HEK293 (cell line): ENCODE measurements around the gene SMOC1.

Source experiments
- BCL11B ChIP-seq: fragments of 450-650 bp; formaldehyde crosslinking; IDR thresholded peaks from 2 replicates; pipeline ENCODE4 v1.5.1; 2016; ENCODE audit warnings: low read depth, missing biosample characterization, missing genetic modification characterization
- EGR2 ChIP-seq: fragments of 450-650 bp; formaldehyde crosslinking; IDR thresholded peaks from 2 replicates; pipeline ENCODE4 v1.5.1; 2016; ENCODE audit warnings: low read depth, missing biosample characterization, missing genetic modification characterization
- GFI1B ChIP-seq: fragments of 450-650 bp; formaldehyde crosslinking; IDR thresholded peaks from 2 replicates; pipeline ENCODE4 v1.5.1; 2016; ENCODE audit warnings: missing biosample characterization, missing genetic modification characterization
- HOXA7 ChIP-seq: sonication (generic); formaldehyde crosslinking; IDR thresholded peaks from 2 replicates; pipeline ENCODE4 v1.8.1; 2022; ENCODE audit warnings: missing genetic modification reagents, borderline replicate concordance
- HOXC10 ChIP-seq: sonication (generic); formaldehyde crosslinking; IDR thresholded peaks from 2 replicates; pipeline ENCODE4 v1.8.1; 2023; ENCODE audit warnings: mild to moderate bottlenecking, missing genetic modification reagents
- HOXD13 ChIP-seq: sonication (generic); formaldehyde crosslinking; IDR thresholded peaks from 2 replicates; pipeline ENCODE4 v1.8.0; 2022; ENCODE audit warnings: missing genetic modification reagents, borderline replicate concordance
- KLF8 ChIP-seq: fragments of 450-650 bp; formaldehyde crosslinking; IDR thresholded peaks from 2 replicates; pipeline ENCODE4 v1.5.1; 2016; ENCODE audit warnings: missing biosample characterization, missing genetic modification characterization
- PATZ1 ChIP-seq: fragments of 450-650 bp; formaldehyde crosslinking; IDR thresholded peaks from 2 replicates; pipeline ENCODE4 v1.5.1; 2016; ENCODE audit warnings: missing biosample characterization, missing genetic modification characterization
- PBX3 ChIP-seq: sonication (generic); formaldehyde crosslinking; IDR thresholded peaks from 2 replicates; pipeline ENCODE4 v1.8.1; 2022; ENCODE audit warnings: mild to moderate bottlenecking, moderate library complexity, missing genetic modification reagents
- PRDM1 ChIP-seq: fragments of 450-650 bp; formaldehyde crosslinking; IDR thresholded peaks from 2 replicates; pipeline ENCODE4; 2016; ENCODE audit warnings: missing biosample characterization, missing genetic modification characterization
- RBAK ChIP-seq: fragments of 450-650 bp; formaldehyde crosslinking; IDR thresholded peaks from 2 replicates; pipeline ENCODE4 v1.5.1; 2016; ENCODE audit warnings: missing biosample characterization, missing genetic modification characterization
- SP3 ChIP-seq: fragments of 450-650 bp; formaldehyde crosslinking; IDR thresholded peaks from 2 replicates; pipeline ENCODE4 v1.5.1; 2016; ENCODE audit warnings: missing biosample characterization, missing genetic modification characterization
- SP7 ChIP-seq: fragments of 450-650 bp; formaldehyde crosslinking; IDR thresholded peaks from 2 replicates; pipeline ENCODE4 v1.5.1; 2016; ENCODE audit warnings: missing biosample characterization, missing genetic modification characterization
- WT1 ChIP-seq: fragments of 450-650 bp; formaldehyde crosslinking; IDR thresholded peaks from 2 replicates; pipeline ENCODE4 v1.5.1; 2016; ENCODE audit warnings: missing biosample characterization, missing genetic modification characterization
- ZBTB21 ChIP-seq: fragments of 450-650 bp; formaldehyde crosslinking; IDR thresholded peaks from 2 replicates; pipeline ENCODE4 v1.5.1; 2017; ENCODE audit warnings: missing biosample characterization, missing genetic modification characterization
- ZEB2 ChIP-seq: fragments of 450-650 bp; formaldehyde crosslinking; IDR thresholded peaks from 2 replicates; pipeline ENCODE4 v1.5.1; 2016; ENCODE audit warnings: missing biosample characterization, missing genetic modification characterization
- ZFP37 ChIP-seq: fragments of 450-650 bp; formaldehyde crosslinking; IDR thresholded peaks from 2 replicates; pipeline ENCODE4 v1.5.1; 2016; ENCODE audit warnings: missing biosample characterization, missing genetic modification characterization
- ZFP41 ChIP-seq: fragments of 450-650 bp; formaldehyde crosslinking; IDR thresholded peaks from 2 replicates; pipeline ENCODE4 v1.5.1; 2016; ENCODE audit warnings: missing biosample characterization, missing genetic modification characterization, borderline replicate concordance
- ZNF10 ChIP-seq: fragments of 450-650 bp; formaldehyde crosslinking; IDR thresholded peaks from 2 replicates; pipeline ENCODE4 v1.5.1; 2017; ENCODE audit warnings: missing biosample characterization, missing genetic modification characterization
- ZNF121 ChIP-seq: fragments of 450-650 bp; formaldehyde crosslinking; IDR thresholded peaks from 2 replicates; pipeline ENCODE4 v1.5.1; 2016; ENCODE audit warnings: missing biosample characterization, missing genetic modification characterization
- ZNF148 ChIP-seq: fragments of 450-650 bp; formaldehyde crosslinking; IDR thresholded peaks from 2 replicates; pipeline ENCODE4 v1.5.0; 2017; ENCODE audit warnings: missing biosample characterization, missing genetic modification characterization, borderline replicate concordance
- ZNF223 ChIP-seq: fragments of 450-650 bp; formaldehyde crosslinking; IDR thresholded peaks from 2 replicates; pipeline ENCODE4 v1.5.1; 2016; ENCODE audit warnings: missing biosample characterization, missing genetic modification characterization
- ZNF23 ChIP-seq: fragments of 450-650 bp; formaldehyde crosslinking; IDR thresholded peaks from 2 replicates; pipeline ENCODE4 v1.5.1; 2016; ENCODE audit warnings: missing biosample characterization, missing genetic modification characterization, borderline replicate concordance
- ZNF266 ChIP-seq: fragments of 450-650 bp; formaldehyde crosslinking; IDR thresholded peaks from 2 replicates; pipeline ENCODE4 v1.5.1; 2016; ENCODE audit warnings: missing biosample characterization, missing genetic modification characterization, low read depth
- ZNF280C ChIP-seq: fragments of 450-650 bp; formaldehyde crosslinking; IDR thresholded peaks from 2 replicates; pipeline ENCODE4 v1.5.1; 2016; ENCODE audit warnings: missing biosample characterization, missing genetic modification characterization
- ZNF398 ChIP-seq: fragments of 450-650 bp; formaldehyde crosslinking; IDR thresholded peaks from 2 replicates; pipeline ENCODE4 v1.5.1; 2017; ENCODE audit warnings: missing biosample characterization, missing genetic modification characterization
- ZNF48 ChIP-seq: fragments of 450-650 bp; formaldehyde crosslinking; IDR thresholded peaks from 2 replicates; pipeline ENCODE4 v1.5.1; 2016; ENCODE audit warnings: missing biosample characterization, missing genetic modification characterization
- ZNF510 ChIP-seq: fragments of 450-650 bp; formaldehyde crosslinking; IDR thresholded peaks from 2 replicates; pipeline ENCODE4 v1.5.1; 2018; ENCODE audit warnings: mild to moderate bottlenecking, missing genetic modification characterization, missing biosample characterization; ENCODE audit not compliant: insufficient replicate concordance
- ZNF571 ChIP-seq: fragments of 450-650 bp; formaldehyde crosslinking; IDR thresholded peaks from 2 replicates; pipeline ENCODE4 v1.5.0; 2017; ENCODE audit warnings: missing biosample characterization, missing genetic modification characterization
- ZNF629 ChIP-seq: fragments of 450-650 bp; formaldehyde crosslinking; IDR thresholded peaks from 2 replicates; pipeline ENCODE4 v1.5.1; 2017; ENCODE audit warnings: missing biosample characterization, missing genetic modification characterization
- ZNF670 ChIP-seq: fragments of 450-650 bp; formaldehyde crosslinking; IDR thresholded peaks from 2 replicates; pipeline ENCODE4 v1.5.1; 2016; ENCODE audit warnings: missing biosample characterization, missing genetic modification characterization, low read depth
- ZSCAN18 ChIP-seq: fragments of 450-650 bp; formaldehyde crosslinking; IDR thresholded peaks from 2 replicates; pipeline ENCODE4 v1.5.1; 2016; ENCODE audit warnings: missing biosample characterization, missing genetic modification characterization

SMOC1 gene

GRCh38 chr14:69997849-69998248 lies 118.6 kb downstream of the SMOC1 start (continued):
- TF ChIP-seq ZNF48 (tag by site-specific recombination) (no peak), ZNF670 (tag by site-specific recombination) (no peak), PBX3 (CRISPR knock-in tag) (no peak), ZNF121 (no peak), BCL11B (tag by site-specific recombination) (no peak), PATZ1 (tag by site-specific recombination) (peak; percentile 53; the same call in 1 of the 2 replicates), ZNF23 (tag by site-specific recombination) (no peak), ZFP41 (tag by site-specific recombination) (no peak), ZFP37 (no peak), ZSCAN18 (tag by site-specific recombination) (no peak), ZNF10 (tag by site-specific recombination) (no peak), ZNF266 (tag by site-specific recombination) (no peak), ZNF280C (tag by site-specific recombination) (no peak), SP3 (tag by site-specific recombination) (no peak), ZEB2 (tag by site-specific recombination) (peak; percentile 58; the same call in 1 of the 2 replicates), ZNF571 (tag by site-specific recombination) (no peak), PRDM1 (tag by site-specific recombination) (no peak), EGR2 (tag by site-specific recombination) (no peak), SP7 (tag by site-specific recombination) (peak; percentile 79), ZBTB21 (tag by site-specific recombination) (no peak; the same call in 1 of the 2 replicates), ZNF629 (tag by site-specific recombination) (peak; percentile 92), ZNF510 (tag by site-specific recombination) (no peak), WT1 (tag by site-specific recombination) (peak; percentile 71), ZNF148 (no peak), RBAK (no peak), KLF8 (tag by site-specific recombination) (peak; percentile 46; the same call in 1 of the 2 replicates), HOXA7 (CRISPR knock-in tag) (no peak), GFI1B (tag by site-specific recombination) (no peak), ZNF223 (tag by site-specific recombination) (no peak), HOXD13 (no peak), ZNF398 (peak; percentile 25; the same call in 1 of the 2 replicates), HOXC10 (CRISPR knock-in tag) (no peak)
